SU-DHL-6 (cell line): ENCODE results near the gene MYO15B.

ENCODE experiments used
- H2AFZ ChIP-seq: fragments of 200-600 bp; sonication (generic); 2 replicates; pipeline ENCODE4 v1.6.1; 2014; ENCODE audit warnings: low read depth, mild to moderate bottlenecking, moderate library complexity, mixed read lengths, antibody characterized with exemption, low read length; ENCODE audit not compliant: severe bottlenecking
- H3F3A ChIP-seq: fragments of 200-600 bp; shearing (Covaris generic); 2 replicates; pipeline ENCODE4 v1.6.0; 2016; ENCODE audit warnings: antibody characterized with exemption, mild to moderate bottlenecking; ENCODE audit not compliant: insufficient read depth
- H3K27ac ChIP-seq: fragments of 200-600 bp; sonication (generic); 2 replicates; pipeline ENCODE4 v1.5.1; 2016; ENCODE audit warnings: low read depth, mild to moderate bottlenecking, low read length, moderate library complexity, mixed read lengths
- H3K27me3 ChIP-seq: fragments of 200-600 bp; sonication (generic), shearing (Covaris generic); 2 replicates; pipeline ENCODE4 v1.6.0; 2014; ENCODE audit warnings: mild to moderate bottlenecking, low read length
- H3K36me3 ChIP-seq: fragments of 200-600 bp; sonication (generic); 2 replicates; pipeline ENCODE4 v1.6.1; 2014; ENCODE audit warnings: mild to moderate bottlenecking, low read length, mixed read lengths
- H3K4me2 ChIP-seq: fragments of 300-600, 200-600 bp; shearing (Covaris generic), sonication (generic); 2 replicates; pipeline ENCODE4 v1.6.0; 2014; ENCODE audit warnings: low read length, low read depth, mild to moderate bottlenecking; ENCODE audit not compliant: poor library complexity, severe bottlenecking
- H3K4me3 ChIP-seq: fragments of 200-600 bp; sonication (generic); 2 replicates; pipeline ENCODE4 v1.5.1; 2014; ENCODE audit warnings: antibody characterized with exemption, low read length, mild to moderate bottlenecking, mixed read lengths; ENCODE audit not compliant: insufficient read depth, poor library complexity, severe bottlenecking
- H3K79me2 ChIP-seq: fragments of 200-600 bp; sonication (generic); 2 replicates; pipeline ENCODE4 v1.6.1; 2014; ENCODE audit warnings: mild to moderate bottlenecking, low read length, moderate library complexity; ENCODE audit not compliant: insufficient read depth
- H3K9ac ChIP-seq: fragments of 200-600 bp; sonication (generic); 2 replicates; pipeline ENCODE4 v1.7.0; 2014; ENCODE audit warnings: mild to moderate bottlenecking, low read length
- H3K9me2 ChIP-seq: fragments of 200-600 bp; sonication (generic); replicated peaks from 2 replicates; pipeline ENCODE4 v1.6.1; 2014; ENCODE audit warnings: low read length; ENCODE audit not compliant: insufficient read depth
- H3K9me3 ChIP-seq: fragments of 200-600 bp; sonication (generic); 2 replicates; pipeline ENCODE4 v1.6.1; 2014; ENCODE audit warnings: low read length, mixed read lengths; ENCODE audit not compliant: insufficient read depth
- H4K20me1 ChIP-seq: fragments of 200-600 bp; sonication (generic); 2 replicates; pipeline ENCODE4 v1.6.1; 2014; ENCODE audit warnings: low read depth, mild to moderate bottlenecking, antibody characterized with exemption, low read length, moderate library complexity, mixed read lengths
- EZH2phosphoT487 ChIP-seq: fragments of 200-600 bp; sonication (generic), shearing (Covaris generic); conservative IDR thresholded peaks from 2 replicates; pipeline ENCODE4 v1.6.1; 2018; ENCODE audit warnings: mild to moderate bottlenecking, antibody characterized with exemption, low read length, moderate library complexity, mixed read lengths
- TF ChIP-seq, protein P1 (sequence below): fragments of 200-600 bp; sonication (generic); IDR thresholded peaks from one replicate; pipeline ENCODE4 v1.5.1; 2017; ENCODE audit warnings: antibody characterized with exemption, mild to moderate bottlenecking, low read length, moderate library complexity; ENCODE audit not compliant: insufficient read depth, poor library complexity, severe bottlenecking

MYO15B gene

DNA sequence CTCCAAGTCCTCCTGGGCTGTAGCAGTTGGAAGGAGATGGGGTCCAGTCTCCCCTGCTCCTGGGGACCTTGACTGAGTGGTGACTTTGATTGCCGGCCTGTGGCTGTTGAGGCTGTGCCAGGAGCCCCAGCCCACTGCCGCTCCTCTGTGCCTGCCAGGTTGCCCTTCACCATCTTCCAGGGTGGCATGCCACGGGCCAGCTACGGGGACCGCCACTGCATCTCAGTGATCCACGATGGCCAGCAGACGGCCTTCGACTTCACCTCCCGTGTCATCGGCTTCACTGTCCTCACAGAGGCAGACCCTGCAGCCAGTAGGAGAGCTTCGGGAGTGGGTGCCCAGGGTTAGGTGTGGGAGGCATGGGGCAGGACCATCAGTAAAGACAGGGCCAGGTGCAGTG lies 23.4 kb upstream of the MYO15B start:
- Histone ChIP-seq H3K4me3 (no peak overlapping the region), H3K27ac (no peak overlapping the region), H3K9me3 (no peaks in the 10 kb centered on the region), H3K9ac (no peak overlapping the region), H4K20me1 (no peaks in the 10 kb centered on the region), H3K27me3 (no peaks in the 10 kb centered on the region), H2AFZ (no peak overlapping the region), H3K36me3 (no peaks in the 10 kb centered on the region), H3K9me2 (no peaks in the 10 kb centered on the region), H3K79me2 (no peaks in the 10 kb centered on the region), H3F3A (no peaks in the 10 kb centered on the region), H3K4me2 (no peak overlapping the region)
- TF ChIP-seq, protein P1, sequence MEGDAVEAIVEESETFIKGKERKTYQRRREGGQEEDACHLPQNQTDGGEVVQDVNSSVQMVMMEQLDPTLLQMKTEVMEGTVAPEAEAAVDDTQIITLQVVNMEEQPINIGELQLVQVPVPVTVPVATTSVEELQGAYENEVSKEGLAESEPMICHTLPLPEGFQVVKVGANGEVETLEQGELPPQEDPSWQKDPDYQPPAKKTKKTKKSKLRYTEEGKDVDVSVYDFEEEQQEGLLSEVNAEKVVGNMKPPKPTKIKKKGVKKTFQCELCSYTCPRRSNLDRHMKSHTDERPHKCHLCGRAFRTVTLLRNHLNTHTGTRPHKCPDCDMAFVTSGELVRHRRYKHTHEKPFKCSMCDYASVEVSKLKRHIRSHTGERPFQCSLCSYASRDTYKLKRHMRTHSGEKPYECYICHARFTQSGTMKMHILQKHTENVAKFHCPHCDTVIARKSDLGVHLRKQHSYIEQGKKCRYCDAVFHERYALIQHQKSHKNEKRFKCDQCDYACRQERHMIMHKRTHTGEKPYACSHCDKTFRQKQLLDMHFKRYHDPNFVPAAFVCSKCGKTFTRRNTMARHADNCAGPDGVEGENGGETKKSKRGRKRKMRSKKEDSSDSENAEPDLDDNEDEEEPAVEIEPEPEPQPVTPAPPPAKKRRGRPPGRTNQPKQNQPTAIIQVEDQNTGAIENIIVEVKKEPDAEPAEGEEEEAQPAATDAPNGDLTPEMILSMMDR = no peak
- no peak for TF ChIP-seq EZH2phosphoT487

- no peaks in the 10 kb centered on the region for H3F3A ChIP-seq
- no peaks in the 10 kb centered on the region for H4K20me1 ChIP-seq
- H3K27ac ChIP-seq = no peak overlapping the region
- no peak overlapping the region for H3K4me2 ChIP-seq
- no peak overlapping the region for H2AFZ ChIP-seq
- no peaks in the 10 kb centered on the region for H3K36me3 ChIP-seq
- H3K4me3 ChIP-seq = no peak overlapping the region
- no peaks in the 10 kb centered on the region for H3K9me3 ChIP-seq
- no peaks in the 10 kb centered on the region for H3K79me2 ChIP-seq
- TF ChIP-seq, protein P1 = no peak
- TF ChIP-seq EZH2phosphoT487 = no peak
- H3K9ac ChIP-seq = no peak overlapping the region
- no peaks in the 10 kb centered on the region for H3K9me2 ChIP-seq
- no peaks in the 10 kb centered on the region for H3K27me3 ChIP-seq
Observed at GRCh38 chr17:75565066-75565465, 22.5 kb upstream of the MYO15B start.

GRCh38 chr17:75565618-75566017 lies 22.0 kb upstream of the MYO15B start:
- H3K79me2 ChIP-seq = no peaks in the 10 kb centered on the region
- no peak for TF ChIP-seq EZH2phosphoT487
- TF ChIP-seq, protein P1 = no peak
- H3K9ac ChIP-seq = no peak overlapping the region
- no peak overlapping the region for H3K4me3 ChIP-seq
- no peak overlapping the region for H3K4me2 ChIP-seq
- no peaks in the 10 kb centered on the region for H4K20me1 ChIP-seq
- no peak overlapping the region for H3K27ac ChIP-seq
- H2AFZ ChIP-seq = no peak overlapping the region
- H3K9me3 ChIP-seq = no peaks in the 10 kb centered on the region
- H3K9me2 ChIP-seq = no peaks in the 10 kb centered on the region
- no peaks in the 10 kb centered on the region for H3F3A ChIP-seq
- no peaks in the 10 kb centered on the region for H3K27me3 ChIP-seq
- H3K36me3 ChIP-seq = no peaks in the 10 kb centered on the region

- Histone ChIP-seq H2AFZ (no peak overlapping the region), H3K4me2 (no peak overlapping the region), H3K27me3 (no peaks in the 10 kb centered on the region), H3K27ac (no peak overlapping the region), H3K4me3 (no peak overlapping the region), H3K9me3 (no peaks in the 10 kb centered on the region), H3K36me3 (no peaks in the 10 kb centered on the region), H3K9me2 (no peaks in the 10 kb centered on the region), H3F3A (no peaks in the 10 kb centered on the region), H4K20me1 (no peaks in the 10 kb centered on the region), H3K79me2 (no peaks in the 10 kb centered on the region), H3K9ac (no peak overlapping the region)
- TF ChIP-seq EZH2phosphoT487 = no peak
- TF ChIP-seq, protein P1 = no peak
Observed at GRCh38 chr17:75566416-75566815, 21.2 kb upstream of the MYO15B start.
